Measurements from ENCODE around the gene GRM4.

The GRM4 gene

DNA sequence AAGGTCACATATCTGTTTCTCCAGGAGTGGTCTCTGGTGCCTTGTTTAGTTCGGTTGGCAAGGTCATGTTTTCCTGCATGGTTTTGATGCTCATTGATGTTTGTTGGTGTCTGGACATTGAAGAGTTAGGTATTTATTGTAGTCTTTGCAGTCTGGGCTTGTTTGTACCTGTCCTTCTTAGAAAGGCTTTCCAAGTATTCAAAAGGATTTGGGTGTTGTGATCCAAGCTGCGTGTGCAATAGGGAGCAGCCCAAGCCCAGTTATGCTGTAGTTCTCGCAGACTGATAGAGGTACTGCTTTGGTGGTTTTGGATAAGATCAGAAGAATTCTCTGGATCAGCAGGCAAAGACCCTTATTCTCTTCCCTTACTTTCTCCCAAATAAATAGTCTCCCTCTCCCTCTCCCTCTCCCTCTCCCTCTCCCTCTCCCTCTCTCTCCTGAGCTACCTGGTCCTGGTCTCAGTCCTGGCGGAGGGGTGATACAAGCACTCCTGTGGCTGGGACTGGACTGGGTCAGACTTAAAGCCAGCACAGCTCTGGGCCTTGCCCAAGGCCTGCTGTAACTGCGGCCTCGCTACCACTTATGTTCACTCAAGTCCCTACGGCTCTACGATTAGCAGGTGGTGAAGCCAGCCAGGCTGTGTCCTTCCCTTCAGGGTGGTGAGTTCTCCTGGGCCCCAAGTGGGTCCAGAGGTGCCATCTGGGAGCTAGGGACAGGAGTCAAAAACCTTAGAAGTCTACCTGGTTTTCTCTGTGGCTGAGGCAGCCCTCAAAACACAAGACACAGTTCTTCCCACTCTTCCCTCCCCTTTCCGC, 27.3 kb upstream of the GRM4 start:
- no peaks in the 10 kb centered on the region for H3K36me3 ChIP-seq (ENCODE audit: insufficient read depth, insufficient read length, low read length)
- no peaks in the 10 kb centered on the region for H3K9me3 ChIP-seq (ENCODE audit: insufficient read depth, low read length)
- no peak for TF ChIP-seq SUZ12 (IDR thresholded peaks at IDR 0.05; ENCODE audit: extremely low read depth, insufficient read depth, insufficient read length)
- no peak for TF ChIP-seq ZNF274 (IDR thresholded peaks at IDR 0.05; ENCODE audit: low read depth, low read length)
- TF ChIP-seq YY1 (IDR thresholded peaks at IDR 0.05; ENCODE audit: insufficient read depth, insufficient read length), result no peak
- no peak overlapping the region for H3K4me3 ChIP-seq (ENCODE audit: insufficient read length, low read depth)
- H3K4me1 ChIP-seq (ENCODE audit: insufficient read depth, insufficient read length), result no peaks in the 10 kb centered on the region
- no peaks in the 10 kb centered on the region for H3K27me3 ChIP-seq (ENCODE audit: insufficient read depth, insufficient read length)
- no peak overlapping the region for H3K9ac ChIP-seq (ENCODE audit: insufficient read length, low read depth)
- no peak for DNase-seq (ENCODE audit: low read depth, low spot score)

- Histone ChIP-seq H3K27me3 (ENCODE audit: insufficient read depth, insufficient read length) (no peaks in the 10 kb centered on the region), H3K4me3 (ENCODE audit: insufficient read length, low read depth) (no peak overlapping the region), H3K9me3 (ENCODE audit: insufficient read depth, low read length) (no peaks in the 10 kb centered on the region), H3K9ac (ENCODE audit: insufficient read length, low read depth) (no peak overlapping the region), H3K36me3 (ENCODE audit: insufficient read depth, insufficient read length, low read length) (no peaks in the 10 kb centered on the region), H3K4me1 (ENCODE audit: insufficient read depth, insufficient read length) (no peaks in the 10 kb centered on the region)
- TF ChIP-seq SUZ12 (IDR thresholded peaks at IDR 0.05; ENCODE audit: extremely low read depth, insufficient read depth, insufficient read length) (no peak), YY1 (IDR thresholded peaks at IDR 0.05; ENCODE audit: insufficient read depth, insufficient read length) (no peak), ZNF274 (IDR thresholded peaks at IDR 0.05; ENCODE audit: low read depth, low read length) (no peak)
- no peak for DNase-seq (ENCODE audit: low read depth, low spot score)
Measured at GRCh38 chr6:34170346-34170745, 24.5 kb upstream of the GRM4 start.

DNA sequence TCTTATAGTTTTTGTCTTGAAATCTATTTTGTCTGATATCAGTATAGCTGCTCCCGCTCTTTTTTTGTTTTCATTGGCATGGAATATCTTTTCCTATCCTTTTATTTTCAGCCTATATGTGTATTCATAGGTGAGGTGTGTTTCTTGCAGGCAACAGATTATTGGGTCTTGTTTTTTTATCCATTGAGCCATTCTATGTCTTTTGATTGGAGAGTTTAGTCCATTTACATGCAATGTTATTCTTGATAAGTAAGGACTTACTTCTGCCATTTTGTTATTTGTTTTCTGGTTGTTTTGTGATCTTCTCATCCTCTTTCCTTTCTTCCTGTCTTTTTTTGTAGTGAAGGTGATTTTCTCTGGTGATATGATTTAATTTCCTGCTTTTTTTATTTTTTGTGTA, 24.0 kb upstream of the GRM4 start:
- Histone ChIP-seq H3K4me3 (ENCODE audit: insufficient read length, low read depth) (no peak overlapping the region), H3K4me1 (ENCODE audit: insufficient read depth, insufficient read length) (no peaks in the 10 kb centered on the region), H3K9me3 (ENCODE audit: insufficient read depth, low read length) (no peaks in the 10 kb centered on the region), H3K36me3 (ENCODE audit: insufficient read depth, insufficient read length, low read length) (no peaks in the 10 kb centered on the region), H3K27me3 (ENCODE audit: insufficient read depth, insufficient read length) (no peaks in the 10 kb centered on the region), H3K9ac (ENCODE audit: insufficient read length, low read depth) (no peak overlapping the region)
- DNase-seq (ENCODE audit: low read depth, low spot score), result no peak
- TF ChIP-seq YY1 (IDR thresholded peaks at IDR 0.05; ENCODE audit: insufficient read depth, insufficient read length) (no peak), SUZ12 (IDR thresholded peaks at IDR 0.05; ENCODE audit: extremely low read depth, insufficient read depth, insufficient read length) (no peak), ZNF274 (IDR thresholded peaks at IDR 0.05; ENCODE audit: low read depth, low read length) (no peak)

DNA sequence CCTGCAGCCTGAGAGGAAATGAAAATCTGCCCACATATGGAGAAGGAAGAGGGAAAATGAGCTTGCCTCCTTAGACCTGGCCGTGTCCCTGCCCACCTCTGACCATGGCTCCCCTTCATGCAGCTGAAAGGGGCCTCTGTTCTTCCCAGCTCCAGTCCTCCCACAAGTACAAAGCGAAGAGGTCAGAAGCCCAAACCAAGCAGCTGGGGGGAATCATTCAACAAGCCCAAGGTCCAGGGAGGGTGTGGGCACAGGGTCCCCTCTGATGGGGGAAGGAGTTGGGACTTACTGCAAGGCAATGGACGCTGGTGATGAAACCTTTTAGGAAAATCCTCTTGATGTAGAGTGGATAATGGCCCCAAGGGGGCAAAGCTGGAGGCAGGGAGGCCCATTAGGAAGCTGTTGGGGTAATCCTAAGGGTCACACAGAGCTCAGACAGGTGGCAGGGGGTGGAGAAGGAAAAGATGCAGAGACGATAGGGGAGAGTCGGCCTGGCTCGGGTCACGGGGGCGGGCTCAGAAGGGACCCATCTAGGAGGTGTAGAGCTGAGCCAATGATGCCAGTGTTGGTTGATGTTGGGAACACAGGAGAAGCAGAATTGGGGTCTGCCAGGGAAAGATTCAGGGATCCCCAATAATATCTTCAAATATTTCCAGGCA, 16.1 kb upstream of the GRM4 start:
- no peak for TF ChIP-seq YY1 (IDR thresholded peaks at IDR 0.05; ENCODE audit: insufficient read depth, insufficient read length)
- TF ChIP-seq ZNF274 (IDR thresholded peaks at IDR 0.05; ENCODE audit: low read depth, low read length), result no peak
- TF ChIP-seq SUZ12 (IDR thresholded peaks at IDR 0.05; ENCODE audit: extremely low read depth, insufficient read depth, insufficient read length), result no peak
- DNase-seq (ENCODE audit: low read depth, low spot score), result no peak
- Histone ChIP-seq H3K9me3 (ENCODE audit: insufficient read depth, low read length) (peaks cover 12% of the 10 kb centered on the region; the same call in 1 of the 2 replicates), H3K27me3 (ENCODE audit: insufficient read depth, insufficient read length) (no peaks in the 10 kb centered on the region), H3K4me3 (ENCODE audit: insufficient read length, low read depth) (no peak overlapping the region), H3K9ac (ENCODE audit: insufficient read length, low read depth) (no peak overlapping the region), H3K36me3 (ENCODE audit: insufficient read depth, insufficient read length, low read length) (no peaks in the 10 kb centered on the region), H3K4me1 (ENCODE audit: insufficient read depth, insufficient read length) (no peaks in the 10 kb centered on the region)

DNA sequence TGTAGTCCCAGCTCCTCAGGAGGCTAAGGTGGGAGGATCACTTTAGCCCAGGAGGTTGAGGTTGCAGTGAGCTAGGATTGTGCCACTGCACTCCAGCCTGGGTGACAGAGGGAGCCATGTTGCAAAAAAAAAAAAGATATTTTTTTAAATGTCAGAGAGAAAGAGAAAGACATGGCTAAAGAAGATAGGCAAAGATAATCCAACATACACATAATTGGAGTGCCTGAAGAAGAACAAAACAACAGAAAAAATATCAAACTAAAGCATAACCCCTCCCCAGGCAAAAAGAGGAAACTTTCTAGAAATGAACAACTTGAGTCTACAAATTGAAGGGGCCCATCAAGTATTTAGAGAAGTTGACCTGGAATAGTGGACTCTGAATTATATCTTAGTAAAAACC, 14.0 kb upstream of the GRM4 start:
- H3K4me1 ChIP-seq (ENCODE audit: insufficient read depth, insufficient read length), result no peaks in the 10 kb centered on the region
- peaks cover 12% of the 10 kb centered on the region; the same call in 1 of the 2 replicates for H3K9me3 ChIP-seq (ENCODE audit: insufficient read depth, low read length)
- no peak for DNase-seq (ENCODE audit: low read depth, low spot score)
- H3K4me3 ChIP-seq (ENCODE audit: insufficient read length, low read depth), result no peak overlapping the region
- H3K36me3 ChIP-seq (ENCODE audit: insufficient read depth, insufficient read length, low read length), result no peaks in the 10 kb centered on the region
- no peaks in the 10 kb centered on the region for H3K27me3 ChIP-seq (ENCODE audit: insufficient read depth, insufficient read length)
- H3K9ac ChIP-seq (ENCODE audit: insufficient read length, low read depth), result no peak overlapping the region
- TF ChIP-seq SUZ12 (IDR thresholded peaks at IDR 0.05; ENCODE audit: extremely low read depth, insufficient read depth, insufficient read length) (no peak), YY1 (IDR thresholded peaks at IDR 0.05; ENCODE audit: insufficient read depth, insufficient read length) (no peak), ZNF274 (IDR thresholded peaks at IDR 0.05; ENCODE audit: low read depth, low read length) (no peak)

DNA sequence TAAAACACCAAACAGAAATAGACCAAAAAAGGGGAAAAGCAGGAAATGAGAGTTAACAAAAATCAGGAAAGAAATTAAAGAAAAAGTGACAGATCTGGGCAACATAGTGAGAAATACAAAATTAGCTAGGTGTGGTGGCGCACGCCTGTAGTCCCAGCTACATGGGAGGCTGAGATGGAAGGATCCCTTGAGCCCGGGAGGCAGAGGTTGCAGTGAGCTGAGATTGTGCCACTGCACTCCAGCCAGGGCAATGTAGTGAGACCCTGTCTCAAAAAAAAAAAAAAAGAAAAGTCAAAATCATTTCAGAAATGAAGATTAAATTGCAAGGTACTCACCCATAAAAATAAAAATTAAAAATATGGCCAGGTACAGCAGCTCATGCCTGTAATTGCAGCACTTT, 13.0 kb upstream of the GRM4 start:
- Histone ChIP-seq H3K27me3 (ENCODE audit: insufficient read depth, insufficient read length) (peaks cover 10% of the 10 kb centered on the region), H3K9ac (ENCODE audit: insufficient read length, low read depth) (no peak overlapping the region), H3K4me1 (ENCODE audit: insufficient read depth, insufficient read length) (peaks cover 6% of the 10 kb centered on the region), H3K36me3 (ENCODE audit: insufficient read depth, insufficient read length, low read length) (no peaks in the 10 kb centered on the region), H3K4me3 (ENCODE audit: insufficient read length, low read depth) (no peak overlapping the region), H3K9me3 (ENCODE audit: insufficient read depth, low read length) (peaks cover 12% of the 10 kb centered on the region; the same call in 1 of the 2 replicates)
- no peak for TF ChIP-seq SUZ12 (IDR thresholded peaks at IDR 0.05; ENCODE audit: extremely low read depth, insufficient read depth, insufficient read length)
- DNase-seq (ENCODE audit: low read depth, low spot score), result no peak

GRCh38 chr6:34157851-34158250, 12.0 kb upstream of the GRM4 start:
- H3K4me1 ChIP-seq (ENCODE audit: insufficient read depth, insufficient read length), result peaks cover 6% of the 10 kb centered on the region
- no peak for DNase-seq (ENCODE audit: low read depth, low spot score)
- peaks cover 19% of the 10 kb centered on the region for H3K27me3 ChIP-seq (ENCODE audit: insufficient read depth, insufficient read length)
- H3K9me3 ChIP-seq (ENCODE audit: insufficient read depth, low read length), result peaks cover 12% of the 10 kb centered on the region; the same call in 1 of the 2 replicates
- H3K36me3 ChIP-seq (ENCODE audit: insufficient read depth, insufficient read length, low read length), result no peaks in the 10 kb centered on the region
- no peak overlapping the region for H3K4me3 ChIP-seq (ENCODE audit: insufficient read length, low read depth)
- TF ChIP-seq ZNF274 (IDR thresholded peaks at IDR 0.05; ENCODE audit: low read depth, low read length) (no peak), YY1 (IDR thresholded peaks at IDR 0.05; ENCODE audit: insufficient read depth, insufficient read length) (no peak), SUZ12 (IDR thresholded peaks at IDR 0.05; ENCODE audit: extremely low read depth, insufficient read depth, insufficient read length) (no peak)
- no peak overlapping the region for H3K9ac ChIP-seq (ENCODE audit: insufficient read length, low read depth)
